Stimulated activated CD4-positive, alpha-beta T cell treated with anti-CD3 and anti-CD28 coated beads, TNF-alpha, amount 100 ng/mL, for 24 hours (primary cell): ENCODE measurements around the gene BTBD7.
"Not testable (repeated sequence)": the region's sequence is repeated elsewhere in the genome, so short reads cannot be mapped to it uniquely, and the experiment has no call there.

ENCODE experiments used
- DNase-seq, 3 experiments: peaks; one replicate each; pipeline ENCODE4 v3.0.0-alpha.2; 2020; ENCODE audit warnings: low read depth in 3 of 3

BTBD7 gene

DNA sequence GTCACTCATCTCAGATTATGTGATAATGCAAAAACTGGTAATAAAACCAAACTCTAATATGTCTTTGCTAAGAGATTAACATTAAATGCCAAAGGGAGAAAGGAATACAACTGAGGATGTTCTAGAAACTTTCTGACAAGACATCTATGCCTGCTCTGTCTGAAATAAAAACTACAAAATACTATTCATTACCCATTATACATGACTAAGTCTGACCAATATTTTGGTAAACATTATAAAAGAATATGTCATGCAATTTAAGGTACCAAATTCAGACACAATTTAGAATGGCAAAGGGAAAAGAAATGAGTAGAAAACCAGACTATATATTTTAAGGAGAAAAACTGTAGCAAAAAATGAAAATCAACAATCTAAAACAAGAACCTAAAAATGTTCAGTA is 86.3 kb downstream of the BTBD7 start:
- DNase-seq: no peak

DNA sequence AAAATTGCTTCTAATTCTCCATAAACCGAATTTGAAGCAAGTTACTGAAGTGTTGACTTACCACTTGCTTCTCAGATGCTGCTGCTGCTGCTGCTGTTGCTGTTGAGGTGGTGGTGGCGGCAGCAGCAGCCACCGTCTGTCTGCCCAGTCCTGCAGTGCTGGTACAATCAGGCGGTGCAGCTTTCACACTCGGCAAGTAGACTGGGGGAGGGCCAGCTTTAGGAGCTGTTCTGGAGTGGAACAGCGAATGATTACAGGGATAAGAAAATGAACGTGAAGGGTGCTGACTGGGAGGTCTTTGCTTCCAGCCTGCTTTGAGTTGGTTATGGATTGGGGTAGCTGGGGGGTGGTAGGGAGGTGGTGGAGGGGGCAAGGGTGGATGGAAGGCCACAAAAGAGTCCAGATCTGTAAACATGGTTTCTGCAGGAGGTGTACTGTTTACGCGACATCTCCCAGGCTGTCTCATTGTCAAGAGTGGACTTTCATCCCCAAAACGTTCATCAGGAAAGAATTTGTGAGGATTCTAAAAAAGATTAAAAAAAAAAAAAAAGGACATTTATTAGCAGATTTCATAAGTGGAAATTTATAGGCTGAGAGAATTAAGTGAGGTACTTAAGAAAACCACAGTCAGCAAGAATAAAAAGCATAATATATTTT is 86.9 kb downstream of the BTBD7 start:
- DNase-seq: no peak

DNA sequence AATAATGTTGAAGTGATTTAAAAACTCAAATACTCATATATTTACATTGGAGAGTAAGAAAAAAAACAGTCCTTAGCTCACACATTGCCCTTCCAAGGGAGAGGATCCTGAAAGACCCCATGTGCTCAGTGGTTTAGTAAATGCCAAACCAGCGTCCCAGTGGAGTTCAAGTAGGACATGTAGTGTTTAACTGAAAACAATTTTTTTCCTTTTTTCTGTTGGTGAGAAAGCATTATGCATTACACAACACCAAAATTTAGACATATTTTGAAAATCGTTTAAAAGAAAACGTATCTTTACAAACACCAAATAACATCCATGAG is 92.2 kb downstream of the BTBD7 start:
- no peak for DNase-seq

- DNase-seq: no peak
Observed at GRCh38 chr14:93239869-93240677, 92.8 kb downstream of the BTBD7 start.

GRCh38 chr14:93234798-93235197 is 98.0 kb downstream of the BTBD7 start:
- no peak for DNase-seq

DNA sequence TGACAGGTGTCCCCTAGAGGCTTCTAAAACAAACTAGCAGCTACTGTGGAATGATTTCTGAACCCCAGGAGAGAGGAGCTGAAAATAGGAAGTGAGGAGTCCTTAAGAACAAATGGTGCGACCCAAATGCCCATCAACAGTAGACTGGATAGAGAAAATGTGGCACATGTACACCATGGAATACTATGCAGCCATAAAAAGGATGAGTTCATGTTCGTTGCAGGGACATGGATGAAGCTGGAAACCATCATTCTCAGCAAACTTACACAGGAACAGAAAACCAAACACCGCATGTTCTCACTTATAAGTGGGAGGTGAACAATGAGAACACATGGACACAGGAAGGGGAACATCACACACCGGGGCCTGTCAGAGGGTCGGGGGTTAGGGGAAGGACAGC is 99.8 kb downstream of the BTBD7 start:
- DNase-seq: not testable (repeated sequence)

GRCh38 chr14:93232159-93232558 is 100.7 kb downstream of the BTBD7 start:
- DNase-seq: no peak

DNA sequence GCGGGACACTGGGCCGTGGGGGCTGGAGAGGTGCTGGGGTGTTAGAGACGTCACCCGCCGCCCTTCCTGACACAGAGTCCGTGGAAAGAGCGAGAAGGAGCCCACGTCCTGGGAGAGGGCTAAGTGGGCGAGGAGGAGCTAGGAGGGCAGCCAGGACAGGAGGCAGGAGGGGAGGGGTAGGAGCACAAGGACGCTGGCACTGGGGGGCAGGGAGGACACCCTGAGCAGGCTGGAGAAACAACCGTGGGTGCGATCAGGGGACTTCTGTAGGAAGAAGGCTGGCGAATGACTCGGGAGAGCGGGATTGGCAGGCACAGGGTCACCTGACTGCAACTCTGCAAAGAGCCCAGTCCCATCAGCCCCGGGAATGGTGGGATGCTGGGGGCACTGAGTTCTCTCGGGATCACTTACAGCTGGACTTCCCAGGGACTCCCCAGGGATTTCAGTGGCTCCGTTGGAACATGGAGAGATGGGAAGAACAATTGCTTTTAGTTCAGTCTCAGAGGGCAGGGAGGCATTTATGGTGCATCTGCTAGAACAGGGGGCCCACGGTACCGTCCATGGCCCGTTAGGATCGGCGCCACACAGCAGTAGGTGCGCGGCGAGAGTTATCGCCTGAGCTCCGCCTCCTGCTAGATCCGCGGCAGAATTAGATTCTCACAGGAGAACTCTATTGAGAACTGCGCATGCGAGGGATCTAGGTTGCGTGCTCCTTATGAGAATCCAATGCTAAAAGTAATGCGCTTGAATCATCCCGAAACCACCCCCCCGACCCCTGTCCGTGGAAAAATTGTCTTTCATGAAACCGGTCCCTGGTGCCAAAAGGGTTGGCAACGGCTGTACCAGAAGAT is 101.5 kb downstream of the BTBD7 start:
- no peak for DNase-seq

- no peak for DNase-seq
Observed at GRCh38 chr14:93230539-93230938, 102.3 kb downstream of the BTBD7 start.

DNA sequence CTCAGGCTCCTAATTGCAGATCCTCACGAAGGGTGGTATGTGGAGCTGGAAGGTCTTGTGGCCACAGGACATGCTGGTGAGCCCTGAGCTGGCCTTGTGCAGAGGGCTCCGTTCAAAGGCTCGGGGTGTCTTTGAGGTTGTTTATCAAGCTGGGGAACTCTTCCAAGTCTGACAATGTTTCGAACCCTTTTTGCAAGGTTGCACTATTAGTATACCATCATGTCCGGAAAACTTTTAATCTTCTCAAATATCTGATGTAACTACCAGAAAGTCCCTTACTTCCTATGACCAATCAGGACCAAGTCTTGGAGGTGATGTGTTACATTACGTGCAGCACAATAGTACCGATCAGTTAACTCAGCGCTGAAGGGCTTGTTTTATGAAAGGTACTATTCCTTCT is 104.3 kb downstream of the BTBD7 start:
- no peak for DNase-seq

- no peak for DNase-seq
Observed at GRCh38 chr14:93223565-93223964, 109.3 kb downstream of the BTBD7 start.

DNA sequence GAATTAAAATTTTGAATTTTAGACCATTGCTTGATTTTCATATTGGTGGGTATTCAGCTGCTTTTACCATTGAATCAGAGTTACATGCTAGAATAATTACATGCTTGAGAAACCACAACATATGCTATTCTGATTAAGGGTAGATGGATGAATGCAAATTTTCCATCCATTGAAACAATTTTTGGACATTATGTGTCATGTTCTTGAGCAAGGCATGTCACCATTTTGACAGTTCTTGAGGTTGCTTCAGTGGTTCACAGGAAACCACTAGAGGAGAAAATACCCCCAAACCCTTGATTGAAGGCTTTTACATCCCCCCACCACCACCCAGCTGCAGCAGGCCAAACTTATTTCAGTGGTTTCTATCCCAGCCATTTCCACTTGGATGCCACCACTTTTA is 112.3 kb downstream of the BTBD7 start:
- DNase-seq: no peak

GRCh38 chr14:93219103-93219726 is 113.6 kb downstream of the BTBD7 start:
- DNase-seq: no peak

GRCh38 chr14:93214598-93214997 is 118.2 kb downstream of the BTBD7 start:
- DNase-seq: no peak

GRCh38 chr14:93212432-93212831 is 120.4 kb downstream of the BTBD7 start:
- no peak for DNase-seq

GRCh38 chr14:93207468-93208308 is 125.1 kb downstream of the BTBD7 start:
- no peak for DNase-seq

DNA sequence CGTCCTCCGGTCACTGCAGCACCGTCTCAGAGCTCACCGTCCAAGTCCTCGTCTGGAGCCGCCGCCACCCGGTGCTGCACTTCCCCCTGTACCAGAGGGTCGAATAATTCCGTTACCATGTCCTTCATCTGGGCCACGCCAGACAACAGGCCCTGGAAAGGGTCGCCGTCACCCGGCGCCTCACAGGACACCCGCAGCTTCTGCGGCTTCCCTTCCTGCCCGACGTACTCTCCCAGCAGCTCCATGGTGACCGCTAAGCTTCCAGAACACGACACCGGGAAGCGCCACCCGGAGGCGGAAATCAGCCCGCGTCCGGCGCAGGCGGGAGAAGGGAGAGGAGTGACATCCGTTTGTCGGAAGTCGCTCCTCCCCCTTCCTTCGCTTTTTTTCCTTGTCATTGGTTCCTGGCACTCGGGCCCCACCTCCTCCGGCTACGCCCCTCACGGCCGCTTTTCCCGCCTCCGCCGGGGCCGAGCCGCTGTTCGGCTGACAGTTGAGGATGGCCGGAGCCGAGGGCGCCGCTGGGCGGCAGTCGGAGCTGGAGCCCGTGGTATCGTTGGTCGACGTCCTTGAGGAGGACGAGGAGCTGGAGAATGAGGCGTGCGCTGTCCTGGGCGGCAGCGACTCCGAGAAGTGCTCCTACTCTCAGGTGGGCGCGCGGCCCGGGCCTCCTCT is 125.9 kb downstream of the BTBD7 start, which contains the start of the genes GON7 and UBR7:
Gene GON7 (minus strand): TSS at position 273 of the 675 bp plus-strand sequence. CDS start 28 bp downstream, at position 245.
Gene UBR7 (plus strand): TSS at position 464 of the 675 bp plus-strand sequence. CDS start 36 bp downstream, at position 500.
- peak; percentile 85 to 90 (median 85) for DNase-seq

DNA sequence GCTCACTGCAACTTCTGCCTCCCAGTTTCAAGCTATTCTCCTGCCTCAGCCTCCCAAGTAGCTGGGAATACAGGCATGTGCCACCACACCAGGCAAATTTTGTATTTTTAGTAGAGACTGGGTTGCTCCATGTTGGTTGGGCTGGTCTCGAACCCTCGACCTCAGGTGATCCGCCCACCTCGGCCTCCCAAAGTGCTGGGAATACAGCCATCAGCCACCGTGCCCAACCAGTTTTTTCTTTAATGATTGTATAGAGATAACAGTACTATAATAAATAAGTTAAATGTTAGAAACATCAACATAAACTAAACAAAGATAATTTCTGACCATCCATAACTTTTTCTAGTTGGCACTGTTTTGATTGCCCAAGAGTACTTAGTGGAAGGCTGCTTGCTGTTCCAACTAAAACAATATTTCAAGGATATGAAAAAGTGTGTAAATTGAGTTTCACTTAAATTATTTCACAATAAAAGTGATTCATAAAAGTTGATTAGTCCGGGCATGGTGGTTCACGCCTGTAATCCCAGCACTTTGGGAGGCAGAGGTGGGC is 131.6 kb downstream of the BTBD7 start:
- no peak for DNase-seq

DNA sequence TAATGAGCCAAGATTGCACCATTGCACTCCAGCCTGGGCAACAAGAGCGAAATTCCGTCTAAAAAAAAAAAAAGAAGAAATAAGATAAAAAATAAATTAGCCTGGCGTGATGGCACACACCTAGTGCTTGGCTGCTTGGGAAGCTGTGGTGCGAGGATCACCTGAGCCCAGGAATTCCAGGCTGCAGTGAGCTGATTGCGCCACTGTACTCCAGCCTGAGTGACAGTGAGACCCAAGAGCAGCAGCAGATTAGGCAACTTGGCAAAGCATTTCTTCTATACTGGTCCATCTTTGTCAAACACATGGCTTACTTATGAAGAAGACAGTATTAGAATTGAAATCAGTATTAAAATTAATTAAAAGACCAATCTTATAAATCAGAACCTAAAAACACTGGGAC is 132.3 kb downstream of the BTBD7 start:
- DNase-seq: no peak

GRCh38 chr14:93199031-93199430 is 133.8 kb downstream of the BTBD7 start:
- no peak for DNase-seq
